Neural progenitor cell (in vitro differentiated cells): ENCODE data around the gene STK32B. TPM values are rescaled to one million over a fixed set of nuclear protein-coding genes. Genes with fewer than 3 reads are reported as not detected.

Source experiments
- DNase-seq: peaks from one replicate; pipeline ENCODE4 v3.0.0-alpha.2; 2016; ENCODE audit warnings: low spot score
- H2AFZ ChIP-seq: fragments of 200-600 bp; sonication (generic); replicated peaks from 2 replicates; pipeline ENCODE4 v1.6.1; 2016; ENCODE audit warnings: antibody characterized with exemption
- H3F3A ChIP-seq: fragments of 200-600 bp; sonication (generic); 2 replicates; pipeline ENCODE4 v1.6.1; 2016; ENCODE audit warnings: antibody characterized with exemption, low read depth
- H3K27ac ChIP-seq: fragments of 200-600 bp; sonication (generic); 2 replicates; pipeline ENCODE4 v1.5.1; 2016; ENCODE audit warnings: mild to moderate bottlenecking
- H3K27me3 ChIP-seq: fragments of 200-600 bp; sonication (generic); 2 replicates; pipeline ENCODE4 v1.6.1; 2016; ENCODE audit warnings: mild to moderate bottlenecking, moderate library complexity
- H3K36me3 ChIP-seq: fragments of 200-600 bp; sonication (generic); 2 replicates; pipeline ENCODE4 v1.5.1; 2016
- H3K4me1 ChIP-seq: fragments of 200-600 bp; sonication (generic); 2 replicates; pipeline ENCODE4 v1.6.1; 2016; ENCODE audit warnings: mixed run types
- H3K4me2 ChIP-seq: fragments of 200-600 bp; sonication (generic); 2 replicates; pipeline ENCODE4 v1.6.1; 2016
- H3K4me3 ChIP-seq: fragments of 200-600 bp; sonication (generic); 2 replicates; pipeline ENCODE4 v1.5.1; 2016
- H3K79me2 ChIP-seq: fragments of 200-600 bp; sonication (generic); 2 replicates; pipeline ENCODE4 v1.6.1; 2016; ENCODE audit warnings: low read depth
- H3K9ac ChIP-seq: fragments of 200-600 bp; sonication (generic); 2 replicates; pipeline ENCODE4 v1.6.1; 2016
- H3K9me3 ChIP-seq: fragments of 200-600 bp; sonication (generic); 2 replicates; pipeline ENCODE4 v1.5.1; 2016; ENCODE audit warnings: low read depth
- H4K20me1 ChIP-seq: fragments of 200-600 bp; sonication (generic); 2 replicates; pipeline ENCODE4 v1.6.1; 2016; ENCODE audit warnings: low read depth
- H3K27ac Mint-ChIP-seq: 3 replicates; pipeline ENCODE4 v1.8.0; 2021; ENCODE audit warnings: mixed read lengths
- H3K27me3 Mint-ChIP-seq: 2 replicates; pipeline ENCODE4 v1.8.0; 2022; ENCODE audit warnings: low read depth, mild to moderate bottlenecking, inconsistent platforms, moderate library complexity, mixed read lengths; ENCODE audit not compliant: insufficient read depth
- H3K36me3 Mint-ChIP-seq: 3 replicates; pipeline ENCODE4 v1.8.0; 2021; ENCODE audit warnings: mixed read lengths
- H3K4me1 Mint-ChIP-seq: 3 replicates; pipeline ENCODE4 v1.8.0; 2021; ENCODE audit warnings: mixed read lengths
- H3K4me3 Mint-ChIP-seq: 3 replicates; pipeline ENCODE4 v1.8.0; 2021; ENCODE audit warnings: mild to moderate bottlenecking, moderate library complexity, mixed read lengths
- H3K9me3 Mint-ChIP-seq: 3 replicates; pipeline ENCODE4 v1.8.0; 2020; ENCODE audit warnings: mixed read lengths
- EZH2 ChIP-seq: fragments of 200-600 bp; sonication (generic); IDR thresholded peaks from 2 replicates; pipeline ENCODE4 v1.6.1; 2017; ENCODE audit warnings: antibody characterized with exemption, mild to moderate bottlenecking, moderate library complexity
- EZH2phosphoT487 ChIP-seq: fragments of 200-600 bp; sonication (generic); IDR thresholded peaks from 2 replicates; pipeline ENCODE4 v1.6.1; 2017; ENCODE audit warnings: antibody characterized with exemption
- total RNA-seq: library from RNA; depleted of rRNA; stranded (reverse); fragments of >200 nt; gene quantifications from 2 replicates; pipeline ENCODE4 v1.2.3, GENCODE V29; 2015; ENCODE audit warnings: low replicate concordance
- TF ChIP-seq, protein P1 (sequence below): fragments of 200-600 bp; sonication (generic); IDR thresholded peaks from 2 replicates; pipeline ENCODE4 v1.5.1; 2017; ENCODE audit warnings: antibody characterized with exemption, mild to moderate bottlenecking

The STK32B gene
- total RNA-seq, 1 donor from 2014 or later = 2.5 TPM

DNA sequence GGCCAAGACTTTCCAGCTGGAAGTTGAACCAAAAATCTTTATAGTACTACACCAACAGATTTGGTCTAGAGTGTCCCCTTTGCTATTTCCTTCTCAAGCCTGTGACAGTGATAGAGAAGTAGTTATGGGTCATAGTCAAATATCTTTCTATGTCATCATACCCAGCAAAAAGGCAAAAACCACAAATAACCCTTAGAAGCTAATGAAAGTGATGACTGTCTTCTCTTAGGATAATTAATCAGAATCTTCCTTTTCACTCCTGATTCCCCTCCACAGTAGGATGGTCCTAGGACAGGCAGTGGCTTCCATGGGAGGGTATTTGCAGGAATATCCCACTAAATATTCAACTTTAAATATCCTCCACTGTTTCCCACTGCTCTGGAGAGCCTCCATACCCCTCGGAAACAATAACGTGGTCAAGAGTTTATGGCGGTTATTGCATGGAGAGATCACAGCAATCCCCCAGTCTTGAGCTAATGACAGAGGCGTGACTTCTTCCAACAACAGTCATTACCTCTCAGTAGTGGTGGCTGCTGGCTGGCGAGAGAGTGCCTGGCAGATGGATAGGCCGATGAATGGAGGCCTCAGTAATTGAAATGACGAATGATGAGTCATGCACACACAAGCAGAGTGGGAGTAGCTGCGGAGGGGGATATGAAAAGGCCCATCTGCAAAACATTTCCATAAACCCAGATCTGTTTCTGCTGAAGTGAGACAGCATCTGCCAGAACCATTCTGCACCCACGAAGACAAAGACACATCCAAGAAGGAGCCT is 154.9 kb downstream of the STK32B start:
- H3K36me3 ChIP-seq = no peaks in the 10 kb centered on the region
- H3K79me2 ChIP-seq = no peaks in the 10 kb centered on the region
- no peaks in the 10 kb centered on the region for H4K20me1 ChIP-seq
- H3K9ac ChIP-seq = no peak overlapping the region
- Mint-ChIP-seq H3K4me3 (no peak overlapping the region), H3K9me3 (peaks cover 11% of the 10 kb centered on the region), H3K36me3 (no peaks in the 10 kb centered on the region), H3K27ac (no peak overlapping the region), H3K27me3 (peaks cover 17% of the 10 kb centered on the region), H3K4me1 (peaks cover 17% of the 10 kb centered on the region)
- no peak overlapping the region for H3K4me2 ChIP-seq
- no peak for DNase-seq
- no peaks in the 10 kb centered on the region for H3K9me3 ChIP-seq
- H2AFZ ChIP-seq = no peak overlapping the region
- no peak overlapping the region for H3K27ac ChIP-seq
- no peaks in the 10 kb centered on the region for H3K4me1 ChIP-seq
- no peaks in the 10 kb centered on the region for H3F3A ChIP-seq
- no peaks in the 10 kb centered on the region for H3K27me3 ChIP-seq
- no peak overlapping the region for H3K4me3 ChIP-seq
- TF ChIP-seq EZH2 (no peak), EZH2phosphoT487 (no peak)
- TF ChIP-seq, protein P1, sequence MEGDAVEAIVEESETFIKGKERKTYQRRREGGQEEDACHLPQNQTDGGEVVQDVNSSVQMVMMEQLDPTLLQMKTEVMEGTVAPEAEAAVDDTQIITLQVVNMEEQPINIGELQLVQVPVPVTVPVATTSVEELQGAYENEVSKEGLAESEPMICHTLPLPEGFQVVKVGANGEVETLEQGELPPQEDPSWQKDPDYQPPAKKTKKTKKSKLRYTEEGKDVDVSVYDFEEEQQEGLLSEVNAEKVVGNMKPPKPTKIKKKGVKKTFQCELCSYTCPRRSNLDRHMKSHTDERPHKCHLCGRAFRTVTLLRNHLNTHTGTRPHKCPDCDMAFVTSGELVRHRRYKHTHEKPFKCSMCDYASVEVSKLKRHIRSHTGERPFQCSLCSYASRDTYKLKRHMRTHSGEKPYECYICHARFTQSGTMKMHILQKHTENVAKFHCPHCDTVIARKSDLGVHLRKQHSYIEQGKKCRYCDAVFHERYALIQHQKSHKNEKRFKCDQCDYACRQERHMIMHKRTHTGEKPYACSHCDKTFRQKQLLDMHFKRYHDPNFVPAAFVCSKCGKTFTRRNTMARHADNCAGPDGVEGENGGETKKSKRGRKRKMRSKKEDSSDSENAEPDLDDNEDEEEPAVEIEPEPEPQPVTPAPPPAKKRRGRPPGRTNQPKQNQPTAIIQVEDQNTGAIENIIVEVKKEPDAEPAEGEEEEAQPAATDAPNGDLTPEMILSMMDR = no peak

GRCh38 chr4:5209862-5210261 is 158.6 kb downstream of the STK32B start:
- no peak for TF ChIP-seq EZH2
- TF ChIP-seq, protein P1 = no peak
- Histone ChIP-seq H3F3A (no peaks in the 10 kb centered on the region), H3K79me2 (no peaks in the 10 kb centered on the region), H3K27me3 (no peaks in the 10 kb centered on the region), H3K9me3 (no peaks in the 10 kb centered on the region), H3K4me3 (no peak overlapping the region), H3K4me2 (no peak overlapping the region), H3K9ac (no peak overlapping the region), H3K27ac (no peak overlapping the region), H4K20me1 (no peaks in the 10 kb centered on the region), H3K4me1 (no peaks in the 10 kb centered on the region), H2AFZ (no peak overlapping the region), H3K36me3 (no peaks in the 10 kb centered on the region)
- peaks cover 10% of the 10 kb centered on the region for H3K27me3 Mint-ChIP-seq
- H3K4me3 Mint-ChIP-seq = no peak overlapping the region
- H3K9me3 Mint-ChIP-seq = no peaks in the 10 kb centered on the region
- H3K36me3 Mint-ChIP-seq = no peaks in the 10 kb centered on the region
- no peak for DNase-seq
- H3K4me1 Mint-ChIP-seq = peaks cover 19% of the 10 kb centered on the region
- H3K27ac Mint-ChIP-seq = no peak overlapping the region

DNA sequence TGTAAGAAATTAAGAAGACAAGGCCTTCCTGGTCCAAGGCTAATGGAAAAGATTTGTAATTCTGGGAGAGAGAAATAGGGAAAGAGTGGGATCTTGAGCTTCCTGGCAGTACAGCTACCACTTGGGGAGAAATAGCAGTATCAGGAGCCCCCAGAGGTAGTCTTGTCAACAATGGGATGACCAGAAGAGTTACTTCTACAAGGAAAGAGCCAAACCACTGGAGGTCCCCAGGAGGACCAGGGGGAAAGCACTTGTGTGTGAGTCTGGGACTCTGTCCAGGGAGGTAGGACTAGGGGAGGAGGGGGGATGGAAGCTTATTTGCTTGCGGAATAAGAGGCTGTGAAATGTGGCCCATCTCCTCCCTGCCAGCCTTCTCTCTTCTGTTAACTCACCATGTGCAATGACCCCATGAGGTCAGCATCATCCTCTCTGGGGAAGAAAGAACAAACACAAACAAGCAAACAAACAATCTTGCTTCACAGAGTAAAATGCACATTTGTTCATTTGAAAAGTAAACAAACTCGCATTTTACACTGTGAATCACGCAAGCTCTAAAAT is 160.1 kb downstream of the STK32B start:
- Histone ChIP-seq H4K20me1 (no peaks in the 10 kb centered on the region), H3K4me2 (no peak overlapping the region), H2AFZ (no peak overlapping the region), H3K79me2 (no peaks in the 10 kb centered on the region), H3K36me3 (no peaks in the 10 kb centered on the region), H3K9me3 (no peaks in the 10 kb centered on the region), H3F3A (no peaks in the 10 kb centered on the region), H3K27ac (no peak overlapping the region), H3K4me1 (peaks cover 9% of the 10 kb centered on the region), H3K9ac (no peak overlapping the region), H3K27me3 (no peaks in the 10 kb centered on the region), H3K4me3 (no peak overlapping the region)
- no peak for DNase-seq
- Mint-ChIP-seq H3K36me3 (no peaks in the 10 kb centered on the region), H3K4me3 (no peak overlapping the region), H3K27me3 (peaks cover 10% of the 10 kb centered on the region), H3K9me3 (no peaks in the 10 kb centered on the region), H3K4me1 (peaks cover 13% of the 10 kb centered on the region), H3K27ac (no peak overlapping the region)
- TF ChIP-seq EZH2 (no peak), EZH2phosphoT487 (no peak)
- TF ChIP-seq, protein P1 = no peak
